ENCODE results near the gene GASK1A.
"Not testable (repeated sequence)": the region's sequence is repeated elsewhere in the genome, so short reads cannot be mapped to it uniquely, and the experiment has no call there.

Gene GASK1A

GRCh38 chr3:43070670-43071069 is 91.6 kb downstream of the GASK1A start:
- not testable (repeated sequence) for DNase-seq

GRCh38 chr3:43071313-43071893 is 92.3 kb downstream of the GASK1A start:
- peak in 1 of 2 donors; percentile 44 for DNase-seq

- no peak for DNase-seq
Observed at GRCh38 chr3:43072361-43072760, 93.2 kb downstream of the GASK1A start.

GRCh38 chr3:43073116-43073835 is 94.2 kb downstream of the GASK1A start:
- no peak for DNase-seq

GRCh38 chr3:43073836-43074220 is 94.7 kb downstream of the GASK1A start:
- DNase-seq: no peak

- no peak for DNase-seq
Observed at GRCh38 chr3:43074482-43074881, 95.4 kb downstream of the GASK1A start.

- DNase-seq: no peak
Observed at GRCh38 chr3:43074901-43075689, 96.0 kb downstream of the GASK1A start.

- DNase-seq: no peak
Observed at GRCh38 chr3:43075904-43076661, 97.0 kb downstream of the GASK1A start.

- no peak for DNase-seq
Observed at GRCh38 chr3:43076857-43077256, 97.7 kb downstream of the GASK1A start.

DNA sequence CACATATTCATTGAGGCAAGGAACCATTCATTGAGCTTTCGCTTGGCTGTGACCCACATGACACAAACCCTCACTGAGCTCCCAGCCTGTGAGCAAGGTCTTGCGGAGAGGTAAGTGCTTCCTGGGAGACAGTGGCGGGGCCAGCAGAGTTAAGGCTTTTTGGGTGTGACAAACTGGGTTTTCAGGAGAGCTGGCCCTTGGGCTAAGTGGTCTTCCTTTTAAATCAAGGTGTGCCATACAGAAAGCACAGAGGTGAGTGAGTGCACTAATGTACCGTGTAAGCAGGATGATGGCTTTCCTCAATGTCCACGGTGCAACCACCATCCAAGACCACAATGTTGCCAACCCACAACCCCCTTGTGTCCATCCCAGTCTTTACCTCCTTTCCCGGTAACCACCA is 98.2 kb downstream of the GASK1A start:
- DNase-seq: no peak

DNA sequence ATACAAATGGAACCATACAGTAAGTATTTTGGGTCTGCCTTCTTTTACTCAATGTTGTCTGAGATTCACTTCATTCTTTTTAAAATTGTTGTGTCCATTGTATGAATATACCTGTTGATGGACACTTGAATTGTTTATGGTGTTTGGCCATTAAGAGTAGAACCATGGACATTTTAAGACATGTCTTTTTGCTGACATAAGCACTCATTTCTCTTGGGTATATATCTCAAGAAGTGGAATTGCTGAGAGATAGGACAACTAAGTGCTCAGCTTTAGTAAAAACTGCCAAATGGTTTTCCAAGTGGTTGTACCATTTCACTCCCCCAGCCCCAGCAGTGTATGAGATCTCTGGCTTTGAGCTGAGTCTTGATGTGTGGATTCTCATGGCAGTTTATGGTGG is 98.6 kb downstream of the GASK1A start:
- no peak for DNase-seq

- no peak for DNase-seq
Observed at GRCh38 chr3:43079536-43080332, 100.6 kb downstream of the GASK1A start.

DNA sequence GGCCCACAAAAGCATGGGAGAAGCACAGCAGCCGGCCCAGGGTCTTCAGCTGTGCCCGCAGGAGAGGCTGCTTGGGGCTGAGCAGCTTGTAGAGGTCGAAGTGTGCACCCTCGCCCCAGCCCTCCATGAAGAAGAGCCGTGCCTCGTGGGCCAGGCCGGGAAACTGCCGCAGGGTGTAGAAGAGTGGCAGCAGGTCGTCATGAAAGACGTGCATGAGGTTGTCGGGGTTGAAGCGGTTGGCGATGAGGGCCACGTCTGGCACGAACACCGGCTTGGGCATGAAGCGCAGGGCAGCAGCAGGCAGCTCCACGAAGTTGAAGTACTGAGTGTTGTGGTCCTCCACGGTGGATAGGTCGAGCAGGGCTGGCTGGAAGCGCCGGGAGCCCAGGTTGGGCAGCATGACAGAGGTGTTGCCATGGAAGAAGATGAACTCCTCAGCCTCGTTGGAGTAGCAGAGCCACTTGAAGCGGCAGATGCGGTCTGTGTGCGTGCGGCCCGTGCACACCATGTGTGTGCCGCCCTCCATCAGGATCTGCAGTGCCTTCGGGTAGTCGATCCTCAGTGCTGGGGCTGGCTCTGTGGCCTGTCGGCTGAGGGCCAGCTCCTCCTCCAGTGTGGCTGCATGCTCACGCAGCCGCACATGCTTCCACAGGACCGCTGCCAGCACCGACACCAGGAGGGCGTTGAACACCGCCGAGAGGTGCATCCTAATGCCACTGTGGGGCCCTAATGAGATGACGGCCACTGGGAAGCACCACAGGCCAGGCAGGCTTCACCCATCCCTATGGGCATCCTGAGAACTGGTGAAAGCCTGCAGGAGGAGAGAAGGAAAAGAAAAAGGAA is 101.8 kb downstream of the GASK1A start:
- no peak for DNase-seq

DNA sequence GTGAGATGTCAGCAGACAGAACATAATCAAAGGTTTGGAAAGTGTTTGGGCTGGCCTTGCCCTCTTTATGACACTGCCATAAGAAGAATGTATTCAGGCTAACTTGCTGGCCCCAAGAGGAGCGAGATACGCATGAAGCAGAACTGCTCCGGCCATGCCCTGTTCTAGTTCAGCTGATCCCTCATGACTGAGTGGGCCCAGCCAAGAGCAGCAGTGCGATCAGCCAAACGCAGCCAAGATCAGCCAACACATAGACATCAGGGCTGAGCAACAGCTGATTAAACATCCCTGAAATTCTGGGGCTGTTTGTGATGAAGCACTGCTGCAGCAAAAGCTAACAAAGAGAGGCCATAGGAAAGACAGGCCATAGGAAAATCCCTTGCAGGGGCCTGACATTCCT is 102.7 kb downstream of the GASK1A start:
- no peak for DNase-seq

- DNase-seq: no peak
Observed at GRCh38 chr3:43082457-43082856, 103.3 kb downstream of the GASK1A start.

DNA sequence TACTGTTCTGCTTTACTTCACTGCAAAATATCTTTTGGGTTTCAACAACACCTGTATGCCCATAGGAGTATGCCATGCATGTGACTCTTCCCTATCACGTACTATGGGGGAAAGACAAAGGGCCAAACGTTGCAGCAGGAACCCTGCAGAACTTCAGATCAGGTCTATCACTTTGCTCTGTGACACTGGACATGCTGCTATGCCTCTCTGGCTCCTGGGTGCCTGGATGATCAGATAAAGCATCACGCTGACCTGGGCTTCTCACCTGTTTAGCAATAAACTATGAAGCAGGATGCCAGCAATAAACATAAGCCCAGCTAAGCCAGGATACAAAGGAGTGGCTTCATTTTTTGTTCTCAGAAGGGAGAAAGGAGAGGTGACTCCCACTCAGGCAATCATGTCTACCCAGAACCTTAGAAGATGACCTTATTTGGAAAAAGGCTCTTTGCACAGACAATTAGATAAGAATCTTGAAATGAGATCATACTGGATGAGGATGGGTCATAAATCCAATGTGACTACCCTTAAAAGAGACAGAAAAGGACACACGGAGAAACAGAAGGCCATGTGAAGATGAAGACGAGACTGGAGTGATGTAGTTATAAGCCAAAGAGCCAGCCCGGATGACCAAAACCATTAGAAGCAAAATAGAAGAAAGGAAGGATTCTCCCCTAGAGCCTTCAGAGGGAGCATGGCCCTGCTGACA is 107.5 kb downstream of the GASK1A start:
- DNase-seq: no peak

DNA sequence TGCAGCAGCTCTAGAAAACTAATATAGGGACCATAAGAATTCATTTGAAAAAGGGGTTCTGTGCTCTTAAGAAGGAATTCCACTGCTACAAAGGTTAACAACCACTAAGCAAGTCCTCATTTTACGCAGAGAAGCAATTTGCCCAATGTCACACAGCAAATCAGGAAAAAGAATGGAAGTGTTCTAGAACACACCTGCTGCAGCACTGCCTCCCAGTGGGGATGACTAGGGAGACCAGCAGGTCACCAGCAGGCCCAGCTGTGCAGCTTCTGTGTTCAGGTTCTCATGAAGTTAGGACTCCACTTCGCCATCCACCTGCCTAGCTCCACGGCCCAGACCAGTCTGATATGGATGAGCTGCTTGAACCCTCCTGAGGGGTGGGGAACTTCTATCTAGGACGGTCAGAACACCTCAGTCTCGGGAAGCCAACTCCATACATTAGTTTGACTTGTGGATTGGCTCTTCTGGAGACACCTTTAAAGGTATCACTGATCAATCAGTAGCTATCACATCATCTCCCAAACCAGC is 108.2 kb downstream of the GASK1A start:
- DNase-seq: no peak

GRCh38 chr3:43089081-43089480 is 110.0 kb downstream of the GASK1A start:
- DNase-seq: no peak

GRCh38 chr3:43090238-43090637 is 111.1 kb downstream of the GASK1A start:
- no peak for DNase-seq

- no peak for DNase-seq
Observed at GRCh38 chr3:43091481-43091880, 112.4 kb downstream of the GASK1A start.

DNA sequence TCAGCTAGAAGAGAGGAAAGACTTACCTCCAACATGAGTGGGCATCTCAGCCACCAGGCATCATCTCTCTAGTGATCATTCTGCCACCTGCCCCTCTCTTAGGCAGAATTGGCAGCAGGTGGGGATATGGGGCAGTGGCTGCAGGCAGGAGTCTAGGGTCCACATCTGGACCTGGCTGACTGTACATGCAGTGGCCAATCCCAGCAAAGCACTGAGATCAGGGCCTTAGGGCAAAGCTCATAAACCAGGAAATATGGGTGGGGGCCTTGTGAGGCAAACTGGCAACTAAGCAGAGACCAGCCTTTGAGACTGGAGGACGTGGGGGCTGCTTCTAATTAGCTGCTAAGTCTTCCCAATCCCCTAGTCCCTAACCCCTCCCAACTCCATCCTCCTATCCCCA is 113.9 kb downstream of the GASK1A start:
- DNase-seq: no peak

Data from CD4-positive, alpha-beta T cell treated with Interleukin-1 beta for 1 hour (primary cell).